DMS114 treated with DMSO at 0.1 percent for 48 hours (cell line): ENCODE measurements around the gene POLR3B.

Experiments used
- DNase-seq: peaks from one replicate; lab custom pipeline; 2025; ENCODE audit not compliant: unreplicated experiment; lab: John Stamatoyannopoulos, UW

The POLR3B gene

GRCh38 chr12:106412563-106412962 is 55.0 kb downstream of the POLR3B start:
- no peak for DNase-seq

- no peak for DNase-seq
Observed at GRCh38 chr12:106415134-106415533, 57.6 kb downstream of the POLR3B start.

- no peak for DNase-seq
Observed at GRCh38 chr12:106416273-106416672, 58.7 kb downstream of the POLR3B start.

GRCh38 chr12:106417926-106418910 is 60.7 kb downstream of the POLR3B start:
- no peak for DNase-seq

- no peak for DNase-seq
Observed at GRCh38 chr12:106418970-106419369, 61.4 kb downstream of the POLR3B start.

- no peak for DNase-seq
Observed at GRCh38 chr12:106423291-106423690, 65.7 kb downstream of the POLR3B start.

GRCh38 chr12:106425061-106425702 is 67.6 kb downstream of the POLR3B start:
- DNase-seq = no peak

- DNase-seq = no peak
Observed at GRCh38 chr12:106427917-106428316, 70.4 kb downstream of the POLR3B start.

- no peak for DNase-seq
Observed at GRCh38 chr12:106428384-106428783, 70.8 kb downstream of the POLR3B start.

GRCh38 chr12:106429043-106429552 is 71.5 kb downstream of the POLR3B start:
- no peak for DNase-seq

- no peak for DNase-seq
Observed at GRCh38 chr12:106429636-106430035, 72.1 kb downstream of the POLR3B start.

GRCh38 chr12:106431839-106432411 is 74.4 kb downstream of the POLR3B start:
- DNase-seq = no peak

- DNase-seq = no peak
Observed at GRCh38 chr12:106433055-106433454, 75.5 kb downstream of the POLR3B start.

GRCh38 chr12:106434526-106434925 is 77.0 kb downstream of the POLR3B start:
- no peak for DNase-seq

- no peak for DNase-seq
Observed at GRCh38 chr12:106436164-106436563, 78.6 kb downstream of the POLR3B start.

GRCh38 chr12:106442575-106442974 is 85.0 kb downstream of the POLR3B start:
- DNase-seq = no peak

GRCh38 chr12:106445053-106445452 is 87.5 kb downstream of the POLR3B start:
- DNase-seq = no peak

- no peak for DNase-seq
Observed at GRCh38 chr12:106445959-106446358, 88.4 kb downstream of the POLR3B start.

GRCh38 chr12:106446419-106447092 is 89.0 kb downstream of the POLR3B start:
- no peak for DNase-seq

- no peak for DNase-seq
Observed at GRCh38 chr12:106452309-106452708, 94.8 kb downstream of the POLR3B start.

- DNase-seq = no peak
Observed at GRCh38 chr12:106455111-106455510, 97.6 kb downstream of the POLR3B start.
